AG09309 (cell line): ENCODE results near the gene BRD1.

Source experiments
- DNase-seq: peaks from one replicate; pipeline ENCODE4 v3.0.0-alpha.2; 2010; ENCODE audit warnings: low read depth
- H3K4me3 ChIP-seq: 2 replicates; pipeline ENCODE4 v1.5.1; 2011; ENCODE audit warnings: mild to moderate bottlenecking, low read depth, low read length, moderate library complexity; ENCODE audit not compliant: control insufficient read depth
- CTCF ChIP-seq: IDR thresholded peaks from 2 replicates; pipeline ENCODE4 v1.5.1; 2011; ENCODE audit warnings: mild to moderate bottlenecking, low read depth, low read length, inconsistent platforms; ENCODE audit not compliant: insufficient read depth, control insufficient read depth; ENCODE audit errors: missing control alignments

The BRD1 gene

DNA sequence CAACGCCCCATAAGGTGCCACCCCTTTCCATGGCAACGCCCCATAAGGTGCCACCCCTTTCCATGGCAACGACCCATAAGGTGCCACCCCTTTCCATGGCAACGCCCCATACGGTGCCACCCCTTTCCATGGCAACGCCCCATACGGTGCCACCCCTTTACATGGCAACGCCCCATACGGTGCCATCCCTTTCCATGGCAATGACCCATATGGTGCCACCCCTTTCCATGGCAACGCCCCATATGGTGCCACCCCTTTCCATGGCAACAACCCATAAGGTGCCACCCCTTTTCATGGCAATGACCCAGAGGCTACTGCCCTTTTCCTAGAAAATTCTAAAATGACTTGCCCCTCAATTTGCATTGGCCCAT lies 72.1 kb downstream of the BRD1 start:
- no peak overlapping the region for H3K4me3 ChIP-seq
- DNase-seq: no peak
- no peak for TF ChIP-seq CTCF

DNA sequence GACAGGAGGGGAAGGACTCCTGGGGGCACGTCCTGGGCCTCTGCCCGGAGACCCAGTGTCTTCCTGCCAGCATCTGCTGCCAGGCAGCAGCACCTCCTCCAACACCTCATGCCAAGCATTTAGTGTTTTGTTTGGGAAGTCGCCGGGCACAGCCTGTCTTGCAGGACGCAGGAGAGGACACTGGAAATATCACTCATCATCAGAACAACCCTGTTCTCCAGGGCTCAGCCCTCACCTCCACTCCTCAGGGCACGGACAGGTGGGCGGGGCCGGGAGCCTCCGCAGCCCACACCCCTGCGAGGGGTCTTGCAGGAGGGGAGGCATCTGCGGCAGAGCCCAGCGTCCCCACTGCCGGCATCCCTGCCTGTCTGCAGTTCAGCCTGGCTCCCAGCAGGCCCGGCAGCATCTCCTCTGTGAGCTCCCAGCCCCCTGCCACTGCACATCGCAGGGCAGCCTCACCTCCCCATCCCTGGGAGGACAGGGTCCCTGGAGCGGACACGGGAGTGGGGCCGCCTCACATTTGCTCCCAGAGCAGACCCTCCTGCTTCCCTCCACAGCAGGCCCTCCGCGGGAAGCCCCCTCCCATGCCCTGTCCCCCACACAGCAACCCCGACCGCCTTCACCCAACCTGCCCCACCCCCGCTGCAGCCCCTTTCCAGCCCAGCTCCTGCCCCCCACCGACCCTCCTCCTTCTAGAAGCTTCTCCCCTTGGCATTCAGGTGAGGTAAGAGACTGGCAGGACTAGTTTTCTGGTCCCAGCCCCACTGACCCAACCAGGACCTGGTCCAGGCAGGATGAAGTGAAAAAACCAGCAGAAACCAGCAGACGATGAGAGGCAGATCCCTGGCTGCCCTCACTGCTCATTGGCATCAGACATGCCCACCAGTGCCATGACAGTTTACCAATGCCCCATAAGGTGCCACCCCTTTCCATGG lies 72.7 kb downstream of the BRD1 start:
- no peak overlapping the region for H3K4me3 ChIP-seq
- no peak for DNase-seq
- no peak for TF ChIP-seq CTCF

- TF ChIP-seq CTCF: no peak
- no peak overlapping the region for H3K4me3 ChIP-seq
- no peak for DNase-seq
Measured at GRCh38 chr22:49753961-49754695, 73.5 kb downstream of the BRD1 start.

DNA sequence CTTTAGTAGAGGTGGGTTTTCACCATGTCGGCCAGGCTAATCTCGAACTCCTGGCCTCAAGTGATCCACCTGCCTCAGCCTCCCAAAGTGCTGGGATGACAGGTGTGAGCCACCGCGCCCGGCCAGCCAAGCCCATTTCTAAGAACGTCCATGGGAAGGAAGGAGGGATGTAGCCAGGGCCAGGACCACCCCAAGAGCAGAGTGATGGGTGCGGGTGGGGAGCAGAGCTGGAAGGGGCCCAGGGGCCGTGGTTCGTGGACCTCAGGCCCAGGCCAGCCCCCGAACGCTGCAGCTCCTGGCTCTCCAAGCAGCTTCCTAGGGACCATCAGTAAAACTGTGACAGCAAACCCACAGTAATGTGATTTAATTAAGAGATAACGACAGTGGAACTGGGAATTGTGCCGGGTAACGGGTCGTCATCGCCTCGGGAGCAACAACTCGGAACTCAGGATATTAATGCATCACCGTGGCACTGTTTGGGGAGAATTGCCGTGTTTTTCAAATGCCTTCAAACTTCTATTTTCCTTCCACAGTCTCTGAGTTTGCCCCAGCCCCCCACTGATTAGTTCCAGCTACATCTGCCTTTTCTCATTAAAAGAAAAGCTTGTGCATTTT lies 74.3 kb downstream of the BRD1 start:
- no peak for DNase-seq
- no peak overlapping the region for H3K4me3 ChIP-seq
- no peak for TF ChIP-seq CTCF

GRCh38 chr22:49752598-49753091 lies 75.0 kb downstream of the BRD1 start:
- no peak for DNase-seq
- no peak overlapping the region for H3K4me3 ChIP-seq
- TF ChIP-seq CTCF: no peak

DNA sequence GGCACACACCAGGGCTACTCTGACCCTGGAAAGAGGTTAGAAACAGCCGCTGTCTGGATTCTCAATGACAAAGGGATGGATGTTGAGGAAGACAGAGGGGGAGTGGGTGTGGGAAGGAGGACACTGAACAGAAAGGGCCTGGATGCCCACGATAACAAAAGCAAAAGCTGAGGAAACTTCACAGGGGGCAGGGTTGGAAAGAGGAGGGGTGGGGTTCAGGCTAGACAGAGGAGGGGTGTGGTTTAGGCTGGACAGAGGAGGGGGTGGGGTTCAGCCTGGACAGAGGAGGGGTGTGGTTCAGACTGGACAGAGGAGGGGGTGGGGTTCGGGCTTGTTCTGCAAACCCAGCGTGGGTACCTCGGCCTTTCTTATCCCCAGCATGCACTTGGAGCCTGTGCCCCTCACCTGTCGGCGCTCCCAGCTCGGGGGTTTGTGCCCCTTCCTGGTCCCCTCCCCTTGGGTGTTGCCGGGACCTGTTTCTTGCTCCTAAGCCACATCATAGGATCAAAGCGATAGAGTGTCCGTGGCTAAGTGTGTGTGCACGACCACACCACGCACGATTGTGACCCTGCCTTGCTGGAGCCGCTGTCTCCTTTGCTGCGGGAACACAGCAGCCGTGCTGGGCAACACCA lies 75.6 kb downstream of the BRD1 start:
- no peak for TF ChIP-seq CTCF
- DNase-seq: no peak
- no peak overlapping the region for H3K4me3 ChIP-seq
